Tongue (tissue), 2 donors: ENCODE results near the gene OR13F1. TPM values are rescaled to one million over a fixed set of nuclear protein-coding genes. Genes with fewer than 3 reads are reported as not detected.
"Not testable (repeated sequence)": the region's sequence is repeated elsewhere in the genome, so short reads cannot be mapped to it uniquely, and the experiment has no call there.

ENCODE experiments used
- DNase-seq: peaks from one replicate; pipeline ENCODE4 v3.0.0-alpha.2; 2015
- total RNA-seq: library from RNA; depleted of rRNA; stranded (reverse); fragments of >200 nt; gene quantifications from one replicate; pipeline ENCODE4 v1.2.3, GENCODE V29; 2014

OR13F1 gene
- total RNA-seq: not detected

DNA sequence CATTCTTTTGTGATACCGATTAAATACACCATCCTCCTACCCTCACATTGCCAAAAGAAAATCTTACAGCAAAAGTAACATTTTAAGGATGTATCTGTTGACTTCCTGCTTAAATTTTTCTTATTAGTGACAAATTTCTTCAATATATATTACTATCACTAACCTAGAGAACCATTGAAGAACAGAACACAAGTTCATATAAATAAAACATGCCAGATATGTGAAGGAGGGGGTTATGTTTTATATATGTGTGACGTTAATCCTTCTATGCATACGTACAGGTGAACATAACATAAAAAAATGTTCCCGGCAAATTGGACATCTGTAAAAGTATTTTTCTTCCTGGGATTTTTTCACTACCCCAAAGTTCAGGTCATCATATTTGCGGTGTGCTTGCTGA lies at the start of gene OR13F1:
TSS of gene OR13F1 (plus strand) at position 301 of the 400 bp plus-strand sequence. CDS start at position 301, 0 bp downstream.
- DNase-seq: no peak

DNA sequence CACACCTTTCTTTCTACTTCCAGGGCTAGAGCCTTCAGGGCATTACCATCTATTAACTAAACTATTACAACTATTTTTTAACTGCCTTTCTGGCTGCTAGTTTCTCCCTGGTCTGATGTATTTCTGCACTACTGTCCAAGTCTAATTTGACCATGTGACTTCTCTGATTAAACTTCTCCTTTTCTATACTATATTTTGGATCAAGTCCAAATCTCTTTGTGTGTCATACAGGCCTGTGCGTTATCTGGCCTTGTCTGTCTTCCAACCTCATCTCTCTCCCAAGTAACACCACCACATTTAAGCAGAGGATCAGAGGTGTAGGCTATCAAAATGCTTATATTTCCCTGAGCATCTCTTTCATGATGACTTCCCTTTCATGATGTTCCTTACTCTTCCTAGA lies 47.2 kb upstream of the OR13F1 start:
- DNase-seq: no peak

GRCh38 chr9:104463864-104464263 lies 40.2 kb upstream of the OR13F1 start:
- DNase-seq: no peak

DNA sequence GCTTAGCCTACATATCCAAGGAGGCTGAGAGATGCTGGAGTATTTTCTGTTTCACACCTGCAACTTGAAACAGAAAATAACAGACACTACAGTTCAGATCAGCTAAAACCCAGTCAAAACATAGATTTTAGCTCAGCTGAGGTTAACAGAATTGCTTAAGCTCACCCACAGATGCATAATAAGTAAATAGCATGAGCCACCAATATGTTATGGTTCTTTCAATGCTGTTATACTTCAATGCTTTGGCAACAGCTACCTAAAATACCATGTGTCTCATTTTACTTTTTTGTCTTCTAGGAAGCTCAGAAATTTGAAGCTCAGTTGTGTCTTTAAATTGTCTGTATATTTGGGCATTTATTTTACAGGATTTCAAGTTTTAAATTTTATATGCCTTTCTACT lies 35.8 kb upstream of the OR13F1 start:
- DNase-seq: no peak

GRCh38 chr9:104482921-104483570 lies 21.0 kb upstream of the OR13F1 start:
- DNase-seq: no peak

GRCh38 chr9:104485014-104485413 lies 19.0 kb upstream of the OR13F1 start:
- DNase-seq: no peak

- DNase-seq: peak; percentile 18
Observed at GRCh38 chr9:104494808-104495207, 9.3 kb upstream of the OR13F1 start.

- DNase-seq: no peak
Observed at GRCh38 chr9:104503440-104503839, 623 bp upstream of the OR13F1 start.

DNA sequence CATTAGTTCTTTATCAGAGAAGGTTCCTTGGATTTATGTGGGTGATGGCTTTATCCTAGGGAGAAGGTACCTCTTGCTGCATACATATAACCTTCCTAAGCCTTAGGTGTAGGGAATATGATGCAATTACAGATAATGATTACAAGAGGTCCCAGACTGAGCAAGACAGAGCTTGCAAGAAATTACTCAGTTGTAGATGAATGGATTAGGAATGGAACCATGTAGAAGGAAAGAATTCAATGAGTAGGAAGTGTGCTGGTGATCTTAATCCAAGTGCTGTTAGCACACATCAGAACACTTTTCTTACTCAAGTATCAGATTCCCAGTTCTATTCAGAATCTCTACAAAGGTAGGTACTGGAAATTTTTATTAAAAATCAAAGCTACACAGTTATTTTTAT lies 2.5 kb downstream of the OR13F1 start:
- no peak for DNase-seq

GRCh38 chr9:104514901-104515300 lies 10.8 kb downstream of the OR13F1 start:
- no peak for DNase-seq

DNA sequence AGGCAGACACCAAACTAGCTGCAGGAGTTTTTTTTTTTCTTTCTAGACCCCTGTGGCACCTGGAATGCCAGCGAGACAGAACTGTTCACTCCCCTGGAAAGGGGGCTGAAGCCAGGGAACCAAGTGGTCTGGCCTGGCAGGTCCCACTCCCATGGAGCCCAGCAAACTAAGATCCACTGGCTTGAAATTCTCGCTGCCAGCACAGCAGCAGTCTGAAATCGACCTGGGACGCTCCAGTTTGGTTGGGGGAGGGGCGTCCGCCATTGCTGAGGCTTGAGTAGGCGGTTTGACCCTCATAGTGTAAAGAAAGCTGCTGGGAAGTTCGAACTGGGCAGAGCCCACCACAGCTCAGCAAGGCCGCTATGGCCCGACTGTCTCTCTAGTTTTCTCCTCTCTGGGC lies 16.2 kb downstream of the OR13F1 start:
- not testable (repeated sequence) for DNase-seq

DNA sequence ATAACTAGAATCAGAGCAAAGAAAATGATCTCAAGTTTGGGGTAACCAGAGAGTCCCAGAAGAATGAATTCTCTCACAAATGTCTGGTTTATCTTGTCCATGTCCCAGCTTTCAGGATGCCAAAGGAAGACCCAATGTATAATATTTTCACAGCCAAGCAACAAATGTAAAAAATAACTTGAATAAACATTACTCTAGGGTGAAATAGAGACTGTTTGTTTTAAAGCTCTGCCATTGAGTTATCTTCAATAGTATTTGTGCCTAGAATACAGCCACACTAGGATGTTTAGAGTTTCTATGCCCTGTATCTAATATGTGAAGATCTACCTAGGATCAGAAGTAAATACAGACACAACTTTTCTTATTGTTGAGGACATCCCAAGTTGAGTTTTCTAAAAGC lies 23.0 kb downstream of the OR13F1 start, which contains the start of gene OR13C4:
TSS of gene OR13C4 (minus strand) at position 101 of the 400 bp plus-strand sequence. CDS start at position 101, 0 bp downstream.
- no peak for DNase-seq

GRCh38 chr9:104536756-104537155 lies 32.7 kb downstream of the OR13F1 start, which contains the start of gene OR13C3:
TSS of gene OR13C3 (minus strand) at chr9:104536856. CDS start at chr9:104536723, 133 bp downstream.
- DNase-seq: no peak

GRCh38 chr9:104539275-104539674 lies 35.2 kb downstream of the OR13F1 start:
- no peak for DNase-seq

- DNase-seq: no peak
Observed at GRCh38 chr9:104544644-104545043, 40.6 kb downstream of the OR13F1 start.

DNA sequence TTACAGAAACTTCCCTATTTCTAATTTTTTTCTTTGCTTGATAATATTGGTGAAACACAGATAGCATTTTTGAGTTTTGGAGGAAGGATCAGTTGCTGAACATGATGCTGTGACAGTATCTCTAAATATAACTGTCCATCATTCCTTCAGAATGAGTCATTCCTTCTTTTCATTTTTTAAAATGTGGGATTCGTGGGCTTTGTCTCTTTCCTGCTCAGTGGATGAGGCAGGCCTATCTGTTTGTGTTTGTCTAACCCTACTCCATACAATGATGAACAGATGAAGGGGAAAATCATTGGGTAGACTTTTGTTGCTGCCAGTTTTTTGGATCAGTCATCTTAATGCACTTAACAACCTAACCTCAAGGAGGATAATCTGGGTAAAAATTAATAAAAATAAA lies 49.2 kb downstream of the OR13F1 start:
- no peak for DNase-seq

Other genes with a start within 250 kb of the OR13F1 start
- 0.51 TPM for gene OR13C4, start 22.9 kb downstream of the OR13F1 start, total RNA-seq
- not detected for gene OR13C3, start 32.6 kb downstream of the OR13F1 start, total RNA-seq
- not detected for gene OR13C8, start 64.9 kb downstream of the OR13F1 start, total RNA-seq
- gene OR13C5, start 95.2 kb downstream of the OR13F1 start, total RNA-seq: not detected
- not detected for gene OR13C2, start 101.4 kb downstream of the OR13F1 start, total RNA-seq
- 0.41 TPM for gene OR13C9, start 113.9 kb downstream of the OR13F1 start, total RNA-seq
- gene OR13D1, start 190.3 kb downstream of the OR13F1 start, total RNA-seq: not detected
- gene NIPSNAP3A, start 243.4 kb downstream of the OR13F1 start, total RNA-seq: 51.0 TPM